ENCODE results near the gene DMRTC2. TPM values are rescaled to one million over a fixed set of nuclear protein-coding genes. Genes with fewer than 3 reads are reported as not detected.

Gene DMRTC2
- total and polyA plus RNA-seq, 9 of the 15 experiments (the other 6 are each of a cell fraction or from before 2014, with no cell fraction given): 0.03 TPM; not detected in 8

GRCh38 chr19:41882568-41883462 lies 38.0 kb downstream of the DMRTC2 start, which contains the start of gene ARHGEF1 (continued):
- TF ChIP-seq SMARCA5 (IDR thresholded peaks at IDR 0.05): 0 out of 2 replicates have a peak, but pooled peaks have one; percentile 41
- TF ChIP-seq BCOR (IDR thresholded peaks at IDR 0.05): 0 out of 2 replicates have a peak, but pooled peaks have one; percentile 26
- TF ChIP-seq DPF2 (IDR thresholded peaks at IDR 0.05): 0 out of 2 replicates have a peak, but pooled peaks have one; percentile 33
- TF ChIP-seq ETS1 (conservative IDR thresholded peaks at IDR 0.05; ENCODE audit: control insufficient read depth, low read depth, low read length): 0 out of 2 replicates have a peak, but pooled peaks have one; percentile 37
- no peak for TF ChIP-seq ZNF134 (CRISPR knock-in tag; conservative IDR thresholded peaks at IDR 0.05)

- Histone ChIP-seq H3K4me1 (replicated peaks in 1 of 2; ENCODE audit: control insufficient read depth in 2 of 2, insufficient read depth in 2 of 2, low read length in 2 of 2) (peaks cover 25 to 68% of the 10 kb centered on the region in 2 experiments; a peak in 4 of 5 replicates), H3K4me2 (ENCODE audit: insufficient read depth, low read length) (peak overlapping the region; percentile 89), H3K27ac (ENCODE audit: extremely low read depth, low read depth, low read length) (peak overlapping the region; percentile 78), H3K4me3 (peak overlapping the region; percentile 70), H3K9ac (ENCODE audit: insufficient read depth in 1 of 2, low read depth in 2 of 2, low read length in 2 of 2) (peak overlapping the region; percentile 76 to 95), H3K9me1 (ENCODE audit: control insufficient read depth, insufficient read depth, low read length) (no peaks in the 10 kb centered on the region), H4K20me1 (replicated peaks; ENCODE audit: control insufficient read depth, insufficient read depth, low read length) (0 out of 2 replicates have a peak, but pooled peaks cover 7% of the 10 kb centered on the region), H2AFZ (ENCODE audit: low read depth, low read length) (peak overlapping the region; percentile 77), H3K9me3 (replicated peaks; ENCODE audit: control insufficient read depth, insufficient read depth, low read depth, low read length) (no peaks in the 10 kb centered on the region), H3K36me3 (ENCODE audit: control insufficient read depth, insufficient read depth, low read length) (peaks cover 20% of the 10 kb centered on the region; the same call in 1 of the 3 replicates), H3K79me2 (ENCODE audit: control insufficient read depth, insufficient read depth, low read length) (peaks cover 40% of the 10 kb centered on the region), H3K27me3 (ENCODE audit: control insufficient read depth in 2 of 2, insufficient read depth in 2 of 2, low read length in 2 of 2) (no peaks in the 10 kb centered on the region)
- in situ Hi-C loops (cut with MboI) (no loop called here), intact Hi-C loops (cut with micrococcal nuclease) (no loop called here)
- FAIRE-seq (no peak), DNase-seq (ENCODE audit: extremely low read depth in 1 of 4, low spot score in 3 of 4) (no peak), ATAC-seq (no peak)
- ChIA-PET CTCF (ENCODE audit: low intra/inter-chr PET ratio) (no interaction called here), POLR2A (interaction anchor here (0.8 kb wide), 1 partner anchor 10 kb away, joined by 5 read pairs; no protein-coding TSS in a partner anchor)
- BruUV-seq (replicated peaks): TSS peak; percentile 42
- under 1% methylated on average over 21 of the region's 23 CpGs for WGBS (ENCODE audit: insufficient coverage, low coverage, missing lambda C conversion rate)
- TF ChIP-seq CBX1 (IDR thresholded peaks at IDR 0.05; ENCODE audit: low read depth) (peak; percentile 20; the same call in 1 of the 2 replicates), ZNF280A (IDR thresholded peaks at IDR 0.05; ENCODE audit: low read depth, partially characterized antibody) (no peak), SMAD2 (IDR thresholded peaks at IDR 0.05; ENCODE audit: low read depth, low read length) (no peak), XRCC5 (IDR thresholded peaks at IDR 0.05; ENCODE audit: low read depth, low read length) (0 out of 2 replicates have a peak, but pooled peaks have one; percentile 20), NEUROD1 (IDR thresholded peaks at IDR 0.05; ENCODE audit: borderline replicate concordance, low read depth, low read length, partially characterized antibody) (no peak), ZBTB34 (CRISPR knock-in tag; IDR thresholded peaks at IDR 0.05) (no peak), ZNF507 (tag; conservative IDR thresholded peaks at IDR 0.05) (no peak), MYC (IDR thresholded peaks at IDR 0.05; ENCODE audit: low read depth, low read length) (peak; percentile 24; the same call in 1 of the 2 replicates), MYC (CRISPR knock-in tag; IDR thresholded peaks at IDR 0.05; ENCODE audit: borderline replicate concordance, low read depth) (peak; percentile 66; the same call in 1 of the 2 replicates), NR2C1 (IDR thresholded peaks at IDR 0.05) (no peak), NR2C1 (tag; IDR thresholded peaks at IDR 0.05) (no peak), NFATC3 (IDR thresholded peaks at IDR 0.05) (no peak), POLR2A (conservative IDR thresholded peaks at IDR 0.05) (no peak), ZKSCAN1 (IDR thresholded peaks at IDR 0.05; ENCODE audit: low read depth, low read length) (no peak)
Observed at GRCh38 chr19:41883463-41883820, 38.6 kb downstream of the DMRTC2 start.
